Measurements from ENCODE around the gene ADGRB2.

Gene ADGRB2

GRCh38 chr1:31747304-31747703, 16.8 kb downstream of the ADGRB2 start:
- no peak for DNase-seq (ENCODE audit: low spot score)

GRCh38 chr1:31746687-31747086, 17.5 kb downstream of the ADGRB2 start:
- no peak for DNase-seq (ENCODE audit: low spot score)

- no peak for DNase-seq (ENCODE audit: low spot score)
Observed at GRCh38 chr1:31745946-31746670, 18.0 kb downstream of the ADGRB2 start.

GRCh38 chr1:31745096-31745945, 18.8 kb downstream of the ADGRB2 start:
- DNase-seq (ENCODE audit: low spot score): peak; percentile 41

GRCh38 chr1:31744165-31744888, 19.8 kb downstream of the ADGRB2 start:
- DNase-seq (ENCODE audit: low spot score): no peak

- no peak for DNase-seq (ENCODE audit: low spot score)
Observed at GRCh38 chr1:31742462-31743212, 21.5 kb downstream of the ADGRB2 start.

GRCh38 chr1:31739346-31739745, 24.8 kb downstream of the ADGRB2 start:
- peak; percentile 56 for DNase-seq (ENCODE audit: low spot score)

GRCh38 chr1:31736675-31737074, 27.5 kb downstream of the ADGRB2 start:
- DNase-seq (ENCODE audit: low spot score): no peak

- DNase-seq (ENCODE audit: low spot score): no peak
Observed at GRCh38 chr1:31735571-31735970, 28.6 kb downstream of the ADGRB2 start.

- no peak for DNase-seq (ENCODE audit: low spot score)
Observed at GRCh38 chr1:31734582-31735107, 29.5 kb downstream of the ADGRB2 start.

GRCh38 chr1:31733389-31734219, 30.5 kb downstream of the ADGRB2 start:
- no peak for DNase-seq (ENCODE audit: low spot score)

- no peak for DNase-seq (ENCODE audit: low spot score)
Observed at GRCh38 chr1:31732751-31733289, 31.3 kb downstream of the ADGRB2 start.

GRCh38 chr1:31732343-31732742, 31.8 kb downstream of the ADGRB2 start:
- DNase-seq (ENCODE audit: low spot score): no peak

GRCh38 chr1:31731049-31731565, 33.0 kb downstream of the ADGRB2 start:
- no peak for DNase-seq (ENCODE audit: low spot score)

- no peak for DNase-seq (ENCODE audit: low spot score)
Observed at GRCh38 chr1:31730336-31731048, 33.6 kb downstream of the ADGRB2 start.

- DNase-seq (ENCODE audit: low spot score): no peak
Observed at GRCh38 chr1:31727849-31728248, 36.3 kb downstream of the ADGRB2 start.

GRCh38 chr1:31727195-31727594, 36.9 kb downstream of the ADGRB2 start:
- no peak for DNase-seq (ENCODE audit: low spot score)

GRCh38 chr1:31726715-31727114, 37.4 kb downstream of the ADGRB2 start:
- no peak for DNase-seq (ENCODE audit: low spot score)

GRCh38 chr1:31725777-31726535, 38.2 kb downstream of the ADGRB2 start:
- DNase-seq (ENCODE audit: low spot score): no peak
